ENCODE data around the gene TP53RK.

GRCh38 chr20:46670585-46671584 is 18.4 kb downstream of the TP53RK start:
- TF ChIP-seq ZNF512 (CRISPR knock-in tag; IDR thresholded peaks at IDR 0.05; ENCODE audit: borderline replicate concordance), result no peak
- no peak for TF ChIP-seq CDX4 (CRISPR knock-in tag; IDR thresholded peaks at IDR 0.05; ENCODE audit: borderline replicate concordance)
- no peak for TF ChIP-seq SMAD3 (CRISPR knock-in tag; IDR thresholded peaks at IDR 0.05; ENCODE audit: borderline replicate concordance)
- TF ChIP-seq PREB (CRISPR knock-in tag; IDR thresholded peaks at IDR 0.05; ENCODE audit: borderline replicate concordance), result no peak
- no peak for TF ChIP-seq MAX (CRISPR knock-in tag; IDR thresholded peaks at IDR 0.05)
- no peak for TF ChIP-seq NR1H2 (CRISPR knock-in tag; IDR thresholded peaks at IDR 0.05)
- no peak for TF ChIP-seq JAZF1 (CRISPR knock-in tag; IDR thresholded peaks at IDR 0.05)
- no peak for TF ChIP-seq CTCF (IDR thresholded peaks at IDR 0.05)
